ENCODE results near the gene HNRNPD. TPM values are rescaled to one million over a fixed set of nuclear protein-coding genes. Genes with fewer than 3 reads are reported as not detected.
"Not testable (repeated sequence)": the region's sequence is repeated elsewhere in the genome, so short reads cannot be mapped to it uniquely, and the experiment has no call there.

The HNRNPD gene
- 100 to 1,000 TPM in 1 of 4 donors, 10 to 100 TPM in 3; 65.5 to 253 (median 78.1) TPM for total RNA-seq

- H3K9me3 ChIP-seq: no peaks in the 10 kb centered on the region
- H3K36me3 ChIP-seq: no peaks in the 10 kb centered on the region
- peaks cover 43% of the 10 kb centered on the region for H3K4me1 ChIP-seq
- no peaks in the 10 kb centered on the region for H3K27me3 ChIP-seq
- under 1% methylated on average over 64 of the region's 83 CpGs for WGBS
- peak within 1 kb of the TSS; percentile 99 for H3K27ac ChIP-seq
- peak within 1 kb of the TSS; percentile 92 for H3K4me3 ChIP-seq
- no peak for TF ChIP-seq EP300 (IDR thresholded peaks at IDR 0.05)
- TF ChIP-seq POLR2AphosphoS5 (IDR thresholded peaks at IDR 0.05): peak; percentile 27 to 87 (median 55)
- peak; percentile 65 to 88 for TF ChIP-seq POLR2A (IDR thresholded peaks at IDR 0.05)
- TF ChIP-seq, protein P1, sequence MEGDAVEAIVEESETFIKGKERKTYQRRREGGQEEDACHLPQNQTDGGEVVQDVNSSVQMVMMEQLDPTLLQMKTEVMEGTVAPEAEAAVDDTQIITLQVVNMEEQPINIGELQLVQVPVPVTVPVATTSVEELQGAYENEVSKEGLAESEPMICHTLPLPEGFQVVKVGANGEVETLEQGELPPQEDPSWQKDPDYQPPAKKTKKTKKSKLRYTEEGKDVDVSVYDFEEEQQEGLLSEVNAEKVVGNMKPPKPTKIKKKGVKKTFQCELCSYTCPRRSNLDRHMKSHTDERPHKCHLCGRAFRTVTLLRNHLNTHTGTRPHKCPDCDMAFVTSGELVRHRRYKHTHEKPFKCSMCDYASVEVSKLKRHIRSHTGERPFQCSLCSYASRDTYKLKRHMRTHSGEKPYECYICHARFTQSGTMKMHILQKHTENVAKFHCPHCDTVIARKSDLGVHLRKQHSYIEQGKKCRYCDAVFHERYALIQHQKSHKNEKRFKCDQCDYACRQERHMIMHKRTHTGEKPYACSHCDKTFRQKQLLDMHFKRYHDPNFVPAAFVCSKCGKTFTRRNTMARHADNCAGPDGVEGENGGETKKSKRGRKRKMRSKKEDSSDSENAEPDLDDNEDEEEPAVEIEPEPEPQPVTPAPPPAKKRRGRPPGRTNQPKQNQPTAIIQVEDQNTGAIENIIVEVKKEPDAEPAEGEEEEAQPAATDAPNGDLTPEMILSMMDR (IDR thresholded peaks at IDR 0.05): no peak
- peak; percentile 99 for DNase-seq (ENCODE audit: low spot score in 2 of 2)
Observed at GRCh38 chr4:82373816-82374625, at the start of gene HNRNPD. Gene HNRNPD, minus strand, starts transcription at chr4:82373991. Its CDS starts 313 bp downstream, at chr4:82373678.

GRCh38 chr4:82422616-82423015 lies 48.8 kb upstream of the HNRNPD start:
- H3K27me3 ChIP-seq: no peaks in the 10 kb centered on the region
- peaks cover 22% of the 10 kb centered on the region for H3K4me1 ChIP-seq
- no peak overlapping the region for H3K4me3 ChIP-seq
- no peak for DNase-seq (ENCODE audit: low spot score in 2 of 2)
- WGBS: 81% methylated on average over 5 of the region's 5 CpGs
- H3K9me3 ChIP-seq: no peaks in the 10 kb centered on the region
- no peak overlapping the region for H3K27ac ChIP-seq
- H3K36me3 ChIP-seq: peaks cover 39% of the 10 kb centered on the region
- TF ChIP-seq EP300 (IDR thresholded peaks at IDR 0.05) (no peak), POLR2AphosphoS5 (IDR thresholded peaks at IDR 0.05) (no peak), POLR2A (IDR thresholded peaks at IDR 0.05) (no peak)
- TF ChIP-seq, protein P1 (IDR thresholded peaks at IDR 0.05): no peak

DNA sequence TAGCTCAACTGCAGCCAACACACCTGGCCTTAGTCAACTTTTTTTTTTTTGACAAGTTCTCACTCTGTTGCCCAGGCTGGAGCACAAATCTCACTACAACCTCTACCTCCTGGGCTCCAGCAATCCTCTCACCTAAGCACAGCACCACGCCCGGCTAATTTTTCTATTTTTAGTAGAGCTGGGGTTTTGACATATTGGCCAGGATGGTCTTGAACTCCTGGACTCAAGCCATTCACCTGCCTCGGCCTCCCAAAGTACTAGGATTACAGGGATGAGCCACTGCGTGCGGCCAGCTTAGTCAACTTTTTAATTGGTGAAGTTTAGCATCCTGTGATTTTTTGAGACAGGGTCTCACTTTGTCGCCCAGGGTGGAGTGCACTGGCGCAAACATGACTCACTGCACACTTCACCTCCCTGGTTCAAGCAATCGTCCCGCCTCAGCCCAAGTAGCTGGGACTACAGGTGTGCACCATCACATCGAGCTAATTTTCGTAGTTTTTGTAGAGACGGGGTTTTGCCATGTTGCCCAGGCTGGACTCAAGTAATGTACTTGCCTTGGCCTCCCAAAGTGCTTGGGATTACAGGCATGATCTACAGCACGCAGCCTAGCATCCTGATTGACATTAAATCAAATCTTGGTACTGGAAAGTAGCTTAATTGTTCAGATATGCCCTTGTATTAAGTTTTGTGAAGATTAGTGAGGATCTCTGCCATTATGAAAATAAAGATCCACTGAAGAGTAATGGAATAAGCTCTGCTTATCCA lies 48.2 kb upstream of the HNRNPD start:
- Histone ChIP-seq H3K9me3 (no peaks in the 10 kb centered on the region), H3K4me3 (no peak overlapping the region), H3K4me1 (peaks cover 15% of the 10 kb centered on the region), H3K36me3 (peaks cover 37% of the 10 kb centered on the region), H3K27ac (no peak overlapping the region), H3K27me3 (no peaks in the 10 kb centered on the region)
- WGBS: 88% methylated on average over 13 of the region's 13 CpGs
- TF ChIP-seq EP300 (IDR thresholded peaks at IDR 0.05): no peak
- no peak for DNase-seq (ENCODE audit: low spot score in 2 of 2)

- no peaks in the 10 kb centered on the region for H3K4me1 ChIP-seq
- H3K4me3 ChIP-seq: no peak overlapping the region
- no peaks in the 10 kb centered on the region for H3K9me3 ChIP-seq
- no peaks in the 10 kb centered on the region for H3K27me3 ChIP-seq
- 74% methylated on average over 3 of the region's 3 CpGs for WGBS
- TF ChIP-seq, protein P1 (IDR thresholded peaks at IDR 0.05): no peak
- TF ChIP-seq EP300 (IDR thresholded peaks at IDR 0.05) (no peak), POLR2A (IDR thresholded peaks at IDR 0.05) (no peak), POLR2AphosphoS5 (IDR thresholded peaks at IDR 0.05) (no peak)
- H3K27ac ChIP-seq: no peak overlapping the region
- no peak for DNase-seq (ENCODE audit: low spot score in 2 of 2)
- peaks cover 13% of the 10 kb centered on the region for H3K36me3 ChIP-seq
Observed at GRCh38 chr4:82419451-82419850, 45.7 kb upstream of the HNRNPD start.

DNA sequence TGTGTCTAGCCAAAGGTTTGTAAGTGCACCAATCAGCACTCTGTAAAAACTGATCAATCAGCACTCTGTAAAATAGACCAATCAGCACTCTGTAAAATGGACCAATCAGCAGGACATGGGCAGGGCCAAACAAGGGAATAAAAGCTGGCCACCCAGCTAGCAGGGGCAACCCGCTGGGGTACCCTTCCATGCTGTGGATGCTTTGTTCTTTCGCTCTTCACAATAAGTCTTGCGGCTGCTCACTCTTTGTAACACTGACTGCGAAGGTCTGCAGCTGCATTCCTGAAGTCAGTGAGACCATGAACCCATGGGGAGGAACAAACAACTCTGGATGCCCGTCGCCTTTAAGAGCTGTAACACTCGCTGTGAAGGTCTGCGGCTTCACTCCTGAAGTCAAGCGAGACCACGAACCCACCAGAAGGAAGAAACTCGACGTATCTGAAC lies 42.2 kb upstream of the HNRNPD start:
- Histone ChIP-seq H3K4me3 (no peak overlapping the region), H3K27ac (no peak overlapping the region), H3K9me3 (no peaks in the 10 kb centered on the region), H3K4me1 (no peaks in the 10 kb centered on the region), H3K27me3 (no peaks in the 10 kb centered on the region), H3K36me3 (no peaks in the 10 kb centered on the region)
- TF ChIP-seq POLR2AphosphoS5 (IDR thresholded peaks at IDR 0.05): no peak
- no peak for TF ChIP-seq POLR2A (IDR thresholded peaks at IDR 0.05)
- no peak for TF ChIP-seq EP300 (IDR thresholded peaks at IDR 0.05)
- TF ChIP-seq, protein P1 (IDR thresholded peaks at IDR 0.05): no peak
- no peak for DNase-seq (ENCODE audit: low spot score in 2 of 2)
- 93% methylated on average over 12 of the region's 12 CpGs for WGBS

- not testable (repeated sequence) for H3K9me3 ChIP-seq; H3K27me3 ChIP-seq; H3K27ac ChIP-seq; DNase-seq (ENCODE audit: low spot score in 2 of 2); H3K4me1 ChIP-seq; H3K36me3 ChIP-seq; H3K4me3 ChIP-seq
- 93% methylated on average over 11 of the region's 11 CpGs for WGBS
Observed at GRCh38 chr4:82415061-82415460, 41.3 kb upstream of the HNRNPD start.

Measured in suprapubic skin (tissue), 4 donors.